A673 (cell line): ENCODE results near the gene TOPAZ1.

Experiments used
- EZH2 ChIP-seq: fragments of 200-600 bp; sonication (generic); IDR thresholded peaks from 2 replicates; pipeline ENCODE4 v1.6.1; 2017; ENCODE audit warnings: borderline replicate concordance, low read depth, mild to moderate bottlenecking, mixed read lengths, antibody characterized with exemption, low read length; ENCODE audit not compliant: poor library complexity, severe bottlenecking
- TF ChIP-seq, protein P1 (sequence below): fragments of 300-800, 200-600 bp; sonication (generic); conservative IDR thresholded peaks from 2 replicates; pipeline ENCODE4 v1.5.1; 2017; ENCODE audit warnings: low read depth, mild to moderate bottlenecking, antibody characterized with exemption, low read length, moderate library complexity, mixed read lengths

DNA sequence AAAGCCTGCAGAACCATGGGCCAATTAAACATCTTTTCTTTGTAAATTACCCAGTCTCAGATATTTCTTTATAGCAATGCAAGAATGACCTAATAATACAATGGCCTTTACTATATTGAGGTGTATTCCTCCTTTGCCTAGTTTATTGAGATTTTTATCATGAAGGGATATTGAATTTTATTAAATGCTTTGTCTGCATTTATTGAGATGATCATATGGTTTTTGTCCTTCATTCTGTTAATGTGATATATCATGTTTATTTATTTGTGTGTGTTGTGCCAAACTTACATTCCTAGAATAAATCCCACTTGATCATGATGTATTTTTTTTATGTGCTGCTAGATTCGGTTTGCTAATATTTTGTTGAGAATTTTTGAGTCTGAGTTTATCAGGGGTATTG lies 36.2 kb downstream of the TOPAZ1 start:
- TF ChIP-seq, protein P1, sequence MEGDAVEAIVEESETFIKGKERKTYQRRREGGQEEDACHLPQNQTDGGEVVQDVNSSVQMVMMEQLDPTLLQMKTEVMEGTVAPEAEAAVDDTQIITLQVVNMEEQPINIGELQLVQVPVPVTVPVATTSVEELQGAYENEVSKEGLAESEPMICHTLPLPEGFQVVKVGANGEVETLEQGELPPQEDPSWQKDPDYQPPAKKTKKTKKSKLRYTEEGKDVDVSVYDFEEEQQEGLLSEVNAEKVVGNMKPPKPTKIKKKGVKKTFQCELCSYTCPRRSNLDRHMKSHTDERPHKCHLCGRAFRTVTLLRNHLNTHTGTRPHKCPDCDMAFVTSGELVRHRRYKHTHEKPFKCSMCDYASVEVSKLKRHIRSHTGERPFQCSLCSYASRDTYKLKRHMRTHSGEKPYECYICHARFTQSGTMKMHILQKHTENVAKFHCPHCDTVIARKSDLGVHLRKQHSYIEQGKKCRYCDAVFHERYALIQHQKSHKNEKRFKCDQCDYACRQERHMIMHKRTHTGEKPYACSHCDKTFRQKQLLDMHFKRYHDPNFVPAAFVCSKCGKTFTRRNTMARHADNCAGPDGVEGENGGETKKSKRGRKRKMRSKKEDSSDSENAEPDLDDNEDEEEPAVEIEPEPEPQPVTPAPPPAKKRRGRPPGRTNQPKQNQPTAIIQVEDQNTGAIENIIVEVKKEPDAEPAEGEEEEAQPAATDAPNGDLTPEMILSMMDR = no peak
- no peak for TF ChIP-seq EZH2
